Lung (tissue), 12 donors: ENCODE data around the gene SMAD6. TPM values are rescaled to one million over a fixed set of nuclear protein-coding genes. Genes with fewer than 3 reads are reported as not detected.

Experiments
- ATAC-seq: fragments of 200-7000 bp; cut with Tn5 transposase; one replicate; pipeline ENCODE4 v1.9.1; 2020; ENCODE audit warnings: moderate number of reproducible peaks; ENCODE audit not compliant: insufficient read depth, low FRiP score
- DNase-seq, 3 donors: peaks; one replicate each; pipeline ENCODE4 v3.0.0-alpha.2; 2013 to 2017
- H3K27ac ChIP-seq, 2 donors: one replicate each; pipeline ENCODE4 v1.5.1; 2013; ENCODE audit warnings: mild to moderate bottlenecking in 2 of 2, moderate library complexity in 2 of 2, control low read depth in 1 of 2, inconsistent platforms in 1 of 2, low read depth in 1 of 2, low read length in 1 of 2
- H3K27me3 ChIP-seq, 3 donors: one replicate each; pipeline ENCODE4 v1.5.1; 2013; ENCODE audit warnings: low read length in 2 of 3; ENCODE audit not compliant: control insufficient read depth in 3 of 3, insufficient read depth in 3 of 3
- H3K36me3 ChIP-seq, 4 donors: one replicate each; pipeline ENCODE4 v1.5.1; 2013; ENCODE audit warnings: low read length in 4 of 4, mild to moderate bottlenecking in 1 of 4, moderate library complexity in 1 of 4; ENCODE audit not compliant: control insufficient read depth in 4 of 4, insufficient read depth in 4 of 4
- H3K4me1 ChIP-seq, 5 donors: one replicate each; pipeline ENCODE4 v1.5.1; 2013; ENCODE audit warnings: low read length in 5 of 5, mild to moderate bottlenecking in 2 of 5, moderate library complexity in 1 of 5; ENCODE audit not compliant: control insufficient read depth in 5 of 5, insufficient read depth in 5 of 5
- H3K4me3 ChIP-seq: one replicate; pipeline ENCODE4 v1.5.1; 2013; ENCODE audit warnings: mild to moderate bottlenecking, control low read depth, moderate library complexity
- H3K9ac ChIP-seq, 2 donors: one replicate each; pipeline ENCODE4 v1.5.1; 2013; ENCODE audit warnings: low read length in 2 of 2, control low read depth in 1 of 2; ENCODE audit not compliant: insufficient read depth in 1 of 2
- H3K9me3 ChIP-seq, 4 donors: one replicate each; pipeline ENCODE4 v1.5.1; 2013; ENCODE audit warnings: low read length in 3 of 4, mild to moderate bottlenecking in 1 of 4, moderate library complexity in 1 of 4; ENCODE audit not compliant: control insufficient read depth in 4 of 4, insufficient read depth in 3 of 4
- WGBS, 2 donors: extraction: QIAGEN DNeasy Blood & Tissue Kit; methylation state at CpG; one replicate each; pipeline ENCODE4 v1.1.7; 2013; 5-methylcytosine and 5-hydroxymethylcytosine counted together
- polyA plus RNA-seq, 2 donors: library from polyadenylated mRNA; stranded (reverse); fragments of 200-250 nt; gene quantifications; one replicate each; pipeline ENCODE4 v1.2.1, GENCODE V29; 2013
- total RNA-seq, 2 donors: library from RNA; depleted of rRNA in 1 of 2; stranded (reverse); fragments of >200 nt in 1 of 2; gene quantifications; one replicate each; pipeline ENCODE4 v1.2.1, GENCODE V29; 2014 to 2021
- TF ChIP-seq, protein P1 (sequence below): IDR thresholded peaks from 2 replicates; pipeline ENCODE4 v1.5.1; 2012; ENCODE audit warnings: mild to moderate bottlenecking; ENCODE audit errors: control extremely low read depth, extremely low read depth
- donor health status: control.
- donor health status: control.
- donor health status: Bipolar disorder and iron deficiency.
- donor health status: healthy.
- donor health status: DM: yes; HTN: yes; CAD: no.

SMAD6 gene
- total and polyA plus RNA-seq, 4 donors = 24.2 to 67.9 (median 59.1) TPM

DNA sequence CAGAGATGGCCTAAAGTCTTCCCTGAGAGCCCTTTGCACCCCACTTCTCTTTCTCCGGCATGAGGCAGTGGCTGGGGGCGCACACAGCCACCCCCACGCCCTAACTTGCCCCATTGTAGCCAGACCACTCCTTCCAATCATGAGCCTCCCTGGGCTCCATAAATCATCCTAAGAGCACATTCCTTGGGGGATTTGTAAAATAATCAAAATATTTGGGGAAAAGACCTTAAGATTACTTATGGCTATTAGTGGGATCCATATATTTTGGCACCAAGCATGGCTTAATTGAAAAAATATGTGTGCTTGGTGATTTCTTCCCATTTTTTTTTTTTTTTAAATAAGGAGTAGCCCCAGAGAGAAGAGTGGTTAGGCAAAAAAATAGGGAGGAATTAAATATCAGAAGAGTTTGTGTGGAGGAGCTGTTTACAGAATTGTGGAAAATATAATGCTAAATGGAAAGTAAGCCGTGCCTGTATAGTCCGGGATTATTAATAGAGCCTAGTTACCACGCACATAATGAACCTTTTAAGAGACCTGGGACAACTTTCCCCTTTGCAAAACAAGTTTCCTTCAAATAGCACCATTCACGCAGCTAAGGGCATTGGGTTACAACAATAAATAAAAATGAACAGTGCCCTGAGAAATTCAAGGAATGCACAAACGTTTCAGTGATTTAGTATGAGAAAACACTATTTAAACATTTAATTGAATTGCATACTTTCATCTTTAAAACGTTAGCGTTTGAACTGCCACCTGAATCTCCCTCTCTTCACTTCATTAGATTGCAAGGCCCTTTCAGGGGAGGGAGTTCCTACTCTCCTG lies 46.1 kb downstream of the SMAD6 start:
- TF ChIP-seq, protein P1, sequence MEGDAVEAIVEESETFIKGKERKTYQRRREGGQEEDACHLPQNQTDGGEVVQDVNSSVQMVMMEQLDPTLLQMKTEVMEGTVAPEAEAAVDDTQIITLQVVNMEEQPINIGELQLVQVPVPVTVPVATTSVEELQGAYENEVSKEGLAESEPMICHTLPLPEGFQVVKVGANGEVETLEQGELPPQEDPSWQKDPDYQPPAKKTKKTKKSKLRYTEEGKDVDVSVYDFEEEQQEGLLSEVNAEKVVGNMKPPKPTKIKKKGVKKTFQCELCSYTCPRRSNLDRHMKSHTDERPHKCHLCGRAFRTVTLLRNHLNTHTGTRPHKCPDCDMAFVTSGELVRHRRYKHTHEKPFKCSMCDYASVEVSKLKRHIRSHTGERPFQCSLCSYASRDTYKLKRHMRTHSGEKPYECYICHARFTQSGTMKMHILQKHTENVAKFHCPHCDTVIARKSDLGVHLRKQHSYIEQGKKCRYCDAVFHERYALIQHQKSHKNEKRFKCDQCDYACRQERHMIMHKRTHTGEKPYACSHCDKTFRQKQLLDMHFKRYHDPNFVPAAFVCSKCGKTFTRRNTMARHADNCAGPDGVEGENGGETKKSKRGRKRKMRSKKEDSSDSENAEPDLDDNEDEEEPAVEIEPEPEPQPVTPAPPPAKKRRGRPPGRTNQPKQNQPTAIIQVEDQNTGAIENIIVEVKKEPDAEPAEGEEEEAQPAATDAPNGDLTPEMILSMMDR = no peak
- DNase-seq = peak in 2 of 3 donors; percentile 68 to 72
- H3K27ac ChIP-seq = peak overlapping the region in 1 of 2 donors; percentile 34
- ATAC-seq = no peak
- no peaks in the 10 kb centered on the region for H3K27me3 ChIP-seq
- WGBS, 2 donors = 51 to 71% methylated on average over 10 of the region's 10 CpGs
- H3K9ac ChIP-seq = peak overlapping the region in 1 of 2 donors; percentile 7
- no peak overlapping the region for H3K4me3 ChIP-seq
- peaks cover 0 to 3% (median 2%) of the 10 kb centered on the region in 4 donors for H3K36me3 ChIP-seq
- H3K9me3 ChIP-seq = no peaks in the 10 kb centered on the region
- peaks cover 16 to 61% (median 32%) of the 10 kb centered on the region in 5 donors for H3K4me1 ChIP-seq

DNA sequence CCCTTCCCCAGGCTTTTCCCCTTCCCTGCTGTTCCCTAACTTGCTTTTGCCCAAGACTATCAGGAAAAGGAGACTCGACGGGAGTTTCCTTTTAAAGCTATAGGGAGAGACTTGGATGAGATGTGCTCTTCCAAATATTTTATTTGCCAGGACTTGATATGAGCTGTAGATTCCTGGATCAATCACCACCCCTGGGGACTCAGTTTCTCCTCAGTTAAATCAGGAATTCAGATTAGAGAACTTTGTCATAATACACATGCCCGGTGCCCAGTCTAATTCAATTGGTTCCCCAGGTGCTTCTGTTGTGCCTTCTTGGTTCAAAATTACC lies 46.6 kb downstream of the SMAD6 start:
- H3K9ac ChIP-seq = peak overlapping the region in 1 of 2 donors; percentile 7
- H3K9me3 ChIP-seq = no peaks in the 10 kb centered on the region
- peaks cover 16 to 60% (median 32%) of the 10 kb centered on the region in 5 donors for H3K4me1 ChIP-seq
- 52 to 72% methylated on average over 3 of the region's 3 CpGs for WGBS, 2 donors
- no peak overlapping the region for H3K4me3 ChIP-seq
- peaks cover 0 to 3% (median 2%) of the 10 kb centered on the region in 4 donors for H3K36me3 ChIP-seq
- ATAC-seq (no peak), DNase-seq (no peak)
- TF ChIP-seq, protein P1 = no peak
- no peaks in the 10 kb centered on the region for H3K27me3 ChIP-seq
- H3K27ac ChIP-seq = peak overlapping the region in 1 of 2 donors; percentile 34

DNA sequence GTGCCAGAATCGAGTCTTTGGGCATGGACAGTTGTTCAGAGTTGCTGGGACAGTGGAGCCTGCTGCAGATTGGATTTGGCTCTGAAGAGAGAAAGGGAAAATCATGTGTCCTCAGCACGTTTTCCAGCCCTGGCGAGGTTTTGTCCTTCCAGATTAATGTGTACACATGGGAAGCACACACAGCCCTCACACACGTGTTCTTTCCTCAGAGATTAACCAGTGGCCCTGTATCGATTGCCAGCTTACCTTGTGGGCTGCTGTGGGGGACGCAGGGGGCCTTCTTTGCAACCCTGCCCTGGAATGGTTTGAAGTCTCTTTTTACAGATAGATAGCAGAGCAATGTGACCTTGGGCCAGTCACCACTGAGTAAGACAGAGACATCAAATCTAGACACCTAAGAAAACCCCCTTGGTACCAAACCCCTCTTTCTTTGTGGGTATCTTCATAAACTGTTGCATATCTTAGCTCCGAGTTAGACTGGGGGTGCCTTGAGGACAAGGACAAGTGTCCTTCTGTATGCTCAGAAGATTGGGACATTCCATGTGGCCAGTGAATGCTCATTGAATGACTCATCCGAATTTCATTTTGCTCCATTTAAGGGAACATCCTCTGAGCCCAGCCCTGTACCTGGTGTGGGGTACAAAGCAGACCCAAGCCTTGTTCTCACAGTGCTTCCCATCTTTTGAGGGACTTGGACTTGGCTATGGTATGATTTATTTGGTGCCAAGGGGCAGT lies 48.0 kb downstream of the SMAD6 start:
- Histone ChIP-seq H3K27ac (peak overlapping the region in 1 of 2 donors; percentile 26), H3K27me3 (no peaks in the 10 kb centered on the region), H3K9me3 (peaks cover 0 to 1% (median under 1%) of the 10 kb centered on the region in 4 donors), H3K4me3 (no peak overlapping the region), H3K36me3 (peaks cover 0 to 12% (median 6%) of the 10 kb centered on the region in 4 donors), H3K4me1 (peaks cover 11 to 47% (median 24%) of the 10 kb centered on the region in 5 donors), H3K9ac (no peak overlapping the region)
- DNase-seq (no peak), ATAC-seq (no peak)
- TF ChIP-seq, protein P1 = no peak
- WGBS, 2 donors = 65 to 81% methylated on average over 8 of the region's 8 CpGs
